Lower leg skin (tissue), 4 donors: Measurements from ENCODE around the gene TMCO1. TPM values are rescaled to one million over a fixed set of nuclear protein-coding genes. Genes with fewer than 3 reads are reported as not detected.

Experiments
- DNase-seq, 2 donors: peaks; one replicate each; pipeline ENCODE4 v3.0.0-alpha.2; 2019; ENCODE audit warnings: low spot score in 2 of 2
- H3K4me3 ChIP-seq: fragments of 200-600 bp; sonication (generic); 2 replicates; pipeline ENCODE4 v1.5.1; 2017; ENCODE audit warnings: mild to moderate bottlenecking, low read depth; ENCODE audit not compliant: poor library complexity, severe bottlenecking
- POLR2A ChIP-seq, 2 donors: fragments of 450-650 bp; IDR thresholded peaks; one replicate each; pipeline ENCODE4 v1.6.1; 2016 to 2017; ENCODE audit warnings: antibody characterized with exemption in 2 of 2, mild to moderate bottlenecking in 1 of 2, moderate library complexity in 1 of 2
- WGBS, 2 donors: methylation state at CpG; one replicate each; pipeline ENCODE4 v1.1.5; 2018; 5-methylcytosine and 5-hydroxymethylcytosine counted together
- intact Hi-C: fragments of 100-400 bp; cut with DNase I; formaldehyde crosslinking; loops from one replicate; pipeline ENCODE4 v1.15.0; 2023; ENCODE audit warnings: low total_unique reads
- total RNA-seq, 4 donors: library from RNA; depleted of rRNA; stranded (reverse); fragments of >200 nt; gene quantifications; one replicate each; pipeline ENCODE4 v1.1.0, GENCODE V29; 2016
- TF ChIP-seq, protein P1 (sequence below), 3 donors: fragments of 450-650 bp; IDR thresholded peaks; one replicate each; pipeline ENCODE4 v1.5.1; 2016; ENCODE audit warnings: antibody characterized with exemption in 3 of 3, mild to moderate bottlenecking in 3 of 3, moderate library complexity in 2 of 3

TMCO1 gene
- total RNA-seq, 4 donors from 2014 or later: 34.4 to 48.6 (median 42.7) TPM

GRCh38 chr1:165697881-165698760 is 70.5 kb downstream of the TMCO1 start, which contains the start of gene ALDH9A1:
Gene ALDH9A1 (minus strand): TSS chr1:165698562. CDS start chr1:165698558, 4 bp downstream.
- 0 to 1% methylated on average over 50 to 55 of the region's 65 CpGs for WGBS, 2 donors
- TF ChIP-seq, protein P1, sequence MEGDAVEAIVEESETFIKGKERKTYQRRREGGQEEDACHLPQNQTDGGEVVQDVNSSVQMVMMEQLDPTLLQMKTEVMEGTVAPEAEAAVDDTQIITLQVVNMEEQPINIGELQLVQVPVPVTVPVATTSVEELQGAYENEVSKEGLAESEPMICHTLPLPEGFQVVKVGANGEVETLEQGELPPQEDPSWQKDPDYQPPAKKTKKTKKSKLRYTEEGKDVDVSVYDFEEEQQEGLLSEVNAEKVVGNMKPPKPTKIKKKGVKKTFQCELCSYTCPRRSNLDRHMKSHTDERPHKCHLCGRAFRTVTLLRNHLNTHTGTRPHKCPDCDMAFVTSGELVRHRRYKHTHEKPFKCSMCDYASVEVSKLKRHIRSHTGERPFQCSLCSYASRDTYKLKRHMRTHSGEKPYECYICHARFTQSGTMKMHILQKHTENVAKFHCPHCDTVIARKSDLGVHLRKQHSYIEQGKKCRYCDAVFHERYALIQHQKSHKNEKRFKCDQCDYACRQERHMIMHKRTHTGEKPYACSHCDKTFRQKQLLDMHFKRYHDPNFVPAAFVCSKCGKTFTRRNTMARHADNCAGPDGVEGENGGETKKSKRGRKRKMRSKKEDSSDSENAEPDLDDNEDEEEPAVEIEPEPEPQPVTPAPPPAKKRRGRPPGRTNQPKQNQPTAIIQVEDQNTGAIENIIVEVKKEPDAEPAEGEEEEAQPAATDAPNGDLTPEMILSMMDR (IDR thresholded peaks at IDR 0.05): no peak
- TF ChIP-seq POLR2A (IDR thresholded peaks at IDR 0.05): peak in 1 of 2 donors; percentile 28
- intact Hi-C loops: no loop called here
- peak within 1 kb of the TSS; percentile 84 for H3K4me3 ChIP-seq
- peak; percentile 80 to 97 for DNase-seq

- intact Hi-C loops: no loop called here
- 14 to 19% methylated on average over 8 of the region's 8 CpGs for WGBS, 2 donors
- peak overlapping the region; percentile 84 for H3K4me3 ChIP-seq
- no peak for TF ChIP-seq POLR2A (IDR thresholded peaks at IDR 0.05)
- no peak for DNase-seq
Measured at GRCh38 chr1:165697491-165697880, 71.2 kb downstream of the TMCO1 start.

DNA sequence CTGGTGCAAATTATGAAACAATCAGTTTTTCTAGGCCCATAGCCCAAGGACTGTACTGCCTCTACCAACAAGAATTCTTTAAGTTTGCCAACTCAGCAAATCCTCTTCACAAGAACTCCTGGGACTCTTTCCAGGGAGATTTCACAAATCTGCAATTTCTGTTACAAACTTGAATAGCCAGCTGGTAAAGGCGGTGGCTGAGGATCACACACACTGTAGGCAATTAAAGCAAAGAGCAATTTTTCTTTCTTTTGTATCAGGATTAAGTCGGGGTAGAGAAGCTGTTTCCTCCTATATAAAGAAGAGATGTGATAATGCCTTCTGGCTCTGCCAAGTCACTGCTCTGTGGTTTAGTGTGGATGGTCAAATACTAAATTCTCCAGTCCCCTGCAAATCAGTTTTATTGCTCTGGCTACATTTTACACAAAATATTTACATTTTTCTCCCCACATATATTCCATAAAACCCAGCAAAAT is 72.0 kb downstream of the TMCO1 start:
- 9% methylated on average over 2 of the region's 2 CpGs for WGBS, 2 donors

GRCh38 chr1:165695031-165695430 is 73.6 kb downstream of the TMCO1 start:
- intact Hi-C loops: no loop called here
- H3K4me3 ChIP-seq: no peak overlapping the region
- TF ChIP-seq POLR2A (IDR thresholded peaks at IDR 0.05): no peak
- TF ChIP-seq, protein P1 (IDR thresholded peaks at IDR 0.05): no peak
- DNase-seq: no peak
- WGBS, 2 donors: 18 to 26% methylated on average over 7 of the region's 7 CpGs

More for the DNA sequence above, 72.0 kb downstream of the TMCO1 start:
- intact Hi-C loops: no loop called here
- DNase-seq: peak in 1 of 2 donors; percentile 68
- TF ChIP-seq, protein P1 (IDR thresholded peaks at IDR 0.05): no peak
- TF ChIP-seq POLR2A (IDR thresholded peaks at IDR 0.05): no peak
- no peak overlapping the region for H3K4me3 ChIP-seq

- TF ChIP-seq, protein P1 (IDR thresholded peaks at IDR 0.05): no peak
- TF ChIP-seq POLR2A (IDR thresholded peaks at IDR 0.05): no peak
- intact Hi-C loops: no loop called here
- DNase-seq: no peak
- no peak overlapping the region for H3K4me3 ChIP-seq
- 91 to 96% methylated on average over 5 of the region's 5 CpGs for WGBS, 2 donors
Measured at GRCh38 chr1:165688046-165688445, 80.6 kb downstream of the TMCO1 start.

DNA sequence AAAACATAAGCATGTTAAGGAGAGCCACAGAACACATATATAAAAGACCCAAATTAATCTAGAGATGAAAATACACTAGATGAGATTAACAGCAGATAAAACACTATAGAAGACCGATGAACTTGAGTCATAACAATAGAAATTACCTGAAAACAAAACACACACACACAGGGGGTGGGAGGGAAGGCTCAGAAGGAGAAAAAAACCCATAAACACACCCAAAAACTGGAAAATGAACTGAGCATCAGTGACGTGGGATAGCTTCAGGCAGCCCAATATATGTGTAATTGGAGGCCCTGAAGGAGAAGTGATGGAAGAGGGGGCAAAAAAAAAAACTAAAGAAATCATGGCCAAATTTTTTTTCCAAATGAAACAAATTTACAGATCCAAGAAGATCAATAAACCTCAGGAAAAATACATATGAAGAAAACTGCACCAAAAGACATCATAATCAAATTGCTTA is 81.7 kb downstream of the TMCO1 start:
- intact Hi-C loops: no loop called here
- TF ChIP-seq, protein P1 (IDR thresholded peaks at IDR 0.05): no peak
- no peak for TF ChIP-seq POLR2A (IDR thresholded peaks at IDR 0.05)
- WGBS, 2 donors: 87 to 94% methylated on average over 2 of the region's 2 CpGs
- DNase-seq: no peak
- no peak overlapping the region for H3K4me3 ChIP-seq
